GM12892 (cell line): ENCODE measurements around the gene TSEN15.
"Not testable (repeated sequence)": the region's sequence is repeated elsewhere in the genome, so short reads cannot be mapped to it uniquely, and the experiment has no call there.

Experiments used
- DNase-seq: peaks from one replicate; pipeline ENCODE4 v3.0.0; 2011; ENCODE audit not compliant: insufficient read length
- FAIRE-seq: peaks from 2 replicates; lab custom pipeline; 2011; peaks lifted over from hg19 to GRCh38; lab: Jason Lieb, UNC
- POLR2A ChIP-seq: IDR thresholded peaks from 2 replicates; pipeline ENCODE4 v1.6.1; 2011; ENCODE audit warnings: low read depth, low read length, control low read depth
- POLR2AphosphoS5 ChIP-seq: IDR thresholded peaks from 2 replicates; pipeline ENCODE4 v1.6.1; 2011; ENCODE audit warnings: low read depth, low read length, control low read depth
- TAF1 ChIP-seq: IDR thresholded peaks from 2 replicates; pipeline ENCODE4 v1.6.1; 2011; ENCODE audit warnings: low read depth, mild to moderate bottlenecking, control low read depth, low read length, borderline replicate concordance

Gene TSEN15

GRCh38 chr1:184085667-184086066, 34.1 kb downstream of the TSEN15 start:
- no peak for TF ChIP-seq POLR2A
- DNase-seq, result no peak
- FAIRE-seq, result no peak

DNA sequence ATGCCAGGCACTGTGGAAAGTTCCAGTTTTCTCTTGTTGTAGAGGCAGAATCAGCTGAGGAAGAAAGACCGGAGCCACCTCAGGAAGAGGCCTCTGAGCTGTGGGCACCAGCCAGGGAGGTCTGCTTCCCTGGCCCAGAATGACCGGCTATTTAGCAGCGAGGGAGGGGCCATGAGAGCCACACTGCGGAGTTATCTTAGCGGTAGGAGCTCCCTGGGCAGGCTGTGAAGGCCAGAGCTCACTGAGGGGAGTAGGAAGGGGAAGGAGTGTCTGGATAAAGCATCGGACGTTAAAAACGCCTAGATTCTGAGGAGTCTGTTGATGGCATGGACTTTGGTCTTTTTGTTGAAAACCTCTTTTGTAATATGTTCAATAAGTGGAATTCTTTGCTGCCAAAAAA, 36.5 kb downstream of the TSEN15 start:
- TF ChIP-seq POLR2A (no peak), TAF1 (no peak), POLR2AphosphoS5 (no peak)
- FAIRE-seq, result no peak
- no peak for DNase-seq

DNA sequence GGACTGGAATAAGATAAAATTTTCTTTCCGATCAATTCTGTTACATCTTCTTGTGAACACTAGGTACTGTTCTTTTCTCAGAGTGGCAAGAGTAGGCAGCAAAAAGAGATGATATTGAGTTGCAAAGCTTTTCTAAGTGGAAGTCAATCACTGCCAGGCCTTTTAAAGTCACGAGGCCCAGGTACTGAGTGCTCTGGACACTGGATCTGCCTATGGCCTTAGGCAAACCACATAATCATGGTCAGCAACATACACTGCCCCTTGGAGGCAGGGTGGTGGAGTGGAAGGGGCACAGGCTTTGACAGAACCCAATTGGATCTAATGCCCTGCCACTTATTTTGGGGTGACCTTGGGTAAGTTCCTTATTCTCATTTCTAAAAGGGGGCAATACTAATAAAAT, 41.5 kb downstream of the TSEN15 start:
- DNase-seq, result no peak
- TF ChIP-seq POLR2AphosphoS5 (no peak), TAF1 (no peak), POLR2A (no peak)
- no peak for FAIRE-seq

GRCh38 chr1:184096005-184096404, 44.5 kb downstream of the TSEN15 start:
- TF ChIP-seq POLR2A (no peak), POLR2AphosphoS5 (no peak)
- DNase-seq (no peak), FAIRE-seq (no peak)

DNA sequence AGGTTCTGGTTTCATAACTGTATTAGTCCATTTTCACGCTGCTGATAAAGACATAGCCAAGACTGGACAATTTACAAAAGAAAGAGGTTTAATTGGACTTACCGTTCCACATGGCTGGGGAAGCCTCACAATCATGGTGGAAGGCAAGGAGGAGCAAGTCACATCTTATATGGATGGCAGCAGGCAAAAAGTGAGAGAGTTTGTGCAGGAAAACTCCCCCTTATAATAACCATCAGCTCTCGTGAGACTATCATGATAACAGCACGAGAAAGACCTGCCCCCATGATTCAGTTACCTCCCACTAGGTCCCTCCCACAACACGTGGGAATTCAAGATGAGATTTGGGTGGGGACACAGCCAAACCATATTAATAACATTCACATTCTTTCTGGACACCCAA, 45.0 kb downstream of the TSEN15 start:
- not testable (repeated sequence) for FAIRE-seq, DNase-seq

DNA sequence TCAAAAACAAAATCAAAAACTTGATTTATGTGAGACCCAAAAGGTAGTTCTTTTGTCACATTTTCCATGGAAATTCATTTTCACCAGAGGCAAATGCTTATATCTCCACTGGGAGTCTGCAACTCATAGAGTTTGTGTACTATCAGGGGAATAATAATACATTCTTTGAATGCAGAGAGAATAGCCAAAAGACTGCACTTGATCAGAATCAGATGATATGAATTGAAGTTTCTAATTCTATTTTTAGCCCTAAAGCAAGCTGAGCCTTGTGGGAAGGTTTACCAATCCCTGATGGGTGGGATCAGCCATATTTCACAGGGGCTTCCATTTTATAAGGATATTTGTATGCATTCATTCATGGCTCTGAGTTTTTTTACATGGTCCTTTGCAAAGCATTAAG, 49.6 kb downstream of the TSEN15 start:
- DNase-seq (no peak), FAIRE-seq (no peak)
- no peak for TF ChIP-seq POLR2A
- TF ChIP-seq TAF1, result no peak
- TF ChIP-seq POLR2AphosphoS5, result no peak

DNA sequence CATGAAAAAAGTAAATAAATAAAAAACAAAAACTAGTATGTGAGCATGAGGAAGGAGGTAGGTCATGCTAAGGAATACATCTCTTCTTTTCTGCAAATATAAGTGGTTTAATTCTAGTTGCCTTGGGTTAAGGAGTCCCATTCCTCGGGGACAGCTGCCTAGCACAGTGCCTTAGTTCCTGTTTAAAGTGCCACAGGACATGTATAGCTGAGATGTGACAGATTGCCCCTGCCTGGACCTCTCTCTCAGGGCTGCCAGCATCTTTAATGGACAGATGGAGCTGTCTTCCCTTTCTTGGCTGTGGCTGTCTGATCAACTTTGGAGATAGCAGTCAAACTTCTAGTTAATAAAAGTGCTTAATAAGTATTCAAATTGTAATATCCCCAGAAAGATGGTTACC, 50.0 kb downstream of the TSEN15 start:
- FAIRE-seq (no peak), DNase-seq (no peak)
- TF ChIP-seq POLR2A, result no peak
- TF ChIP-seq TAF1, result no peak
- no peak for TF ChIP-seq POLR2AphosphoS5

GRCh38 chr1:184110272-184111204, 59.0 kb downstream of the TSEN15 start:
- FAIRE-seq, result peak; percentile 46
- TF ChIP-seq POLR2AphosphoS5 (no peak), POLR2A (no peak), TAF1 (no peak)
- no peak for DNase-seq

GRCh38 chr1:184112176-184112948, 60.8 kb downstream of the TSEN15 start:
- DNase-seq, result no peak
- FAIRE-seq, result no peak
- no peak for TF ChIP-seq TAF1

DNA sequence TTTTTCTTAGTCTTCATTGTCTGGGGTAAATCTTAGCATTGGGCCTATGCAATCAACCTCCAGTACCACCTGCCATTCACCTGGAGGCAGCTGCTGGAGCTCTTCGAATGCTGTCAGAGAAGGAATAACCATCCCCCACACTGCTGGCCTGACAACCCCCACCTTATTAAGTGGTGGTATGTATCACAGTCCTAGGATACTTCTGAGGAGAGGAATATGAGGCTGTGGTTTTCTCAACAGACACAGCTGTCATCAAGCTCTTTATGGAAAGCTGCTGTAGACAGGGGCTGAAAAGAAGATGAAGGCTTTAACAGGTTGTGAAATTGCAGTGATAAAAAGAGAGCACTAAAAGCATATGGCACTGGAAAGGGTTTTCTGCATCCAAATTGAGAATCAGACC, 61.7 kb downstream of the TSEN15 start:
- FAIRE-seq (no peak), DNase-seq (no peak)
- TF ChIP-seq POLR2AphosphoS5 (no peak), POLR2A (no peak), TAF1 (no peak)

- no peak for TF ChIP-seq POLR2AphosphoS5
- no peak for TF ChIP-seq TAF1
- TF ChIP-seq POLR2A, result no peak
- no peak for DNase-seq
- no peak for FAIRE-seq
These were observed 63.4 kb downstream of the TSEN15 start for GRCh38 chr1:184114818-184115398.

DNA sequence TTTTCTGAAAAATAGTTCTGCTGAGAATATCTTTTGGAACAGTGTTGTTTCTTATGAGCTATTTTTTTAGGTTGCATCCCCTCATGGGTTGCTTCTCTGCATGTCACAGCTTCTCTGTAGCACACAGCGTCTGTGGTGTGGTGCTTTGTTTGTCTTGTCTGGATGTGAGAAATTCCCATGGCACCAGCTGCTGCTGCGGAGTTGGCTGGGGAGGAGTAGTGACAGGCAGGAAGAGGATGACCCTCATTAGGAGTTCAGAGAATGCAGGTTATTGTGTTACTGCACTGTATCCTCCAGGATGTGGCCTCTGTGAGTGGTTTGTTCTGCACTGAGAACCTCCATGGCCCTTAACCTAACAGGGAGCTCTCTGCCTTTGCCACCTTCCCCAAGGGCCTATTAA, 64.8 kb downstream of the TSEN15 start:
- TF ChIP-seq POLR2AphosphoS5 (no peak), TAF1 (no peak), POLR2A (no peak)
- no peak for DNase-seq
- no peak for FAIRE-seq
